22Rv1 (cell line): ENCODE results near the gene PDE4B.

Experiments used
- H3K27ac ChIP-seq: fragments of 450-650 bp; 2 replicates; pipeline ENCODE4 v1.5.1; 2017
- CTCF ChIP-seq: fragments of 450-650 bp; IDR thresholded peaks from 2 replicates; pipeline ENCODE4 v1.5.1; 2017; ENCODE audit warnings: mild to moderate bottlenecking
- ZFX ChIP-seq: fragments of 450-650 bp; IDR thresholded peaks from 2 replicates; pipeline ENCODE4 v1.6.1; 2017; ENCODE audit warnings: antibody characterized with exemption, borderline replicate concordance

Gene PDE4B

GRCh38 chr1:66309006-66309741 lies 516.5 kb downstream of the PDE4B start:
- H3K27ac ChIP-seq = no peak overlapping the region
- TF ChIP-seq CTCF (no peak), ZFX (no peak)

- TF ChIP-seq ZFX = no peak
- no peak for TF ChIP-seq CTCF
Observed at GRCh38 chr1:66311092-66311491, 518.4 kb downstream of the PDE4B start.

GRCh38 chr1:66311628-66312027 lies 518.9 kb downstream of the PDE4B start:
- TF ChIP-seq CTCF (no peak), ZFX (no peak)
- H3K27ac ChIP-seq = no peak overlapping the region

More at GRCh38 chr1:66311092-66311491, 518.4 kb downstream of the PDE4B start:
- no peak overlapping the region for H3K27ac ChIP-seq

GRCh38 chr1:66312271-66312990 lies 519.7 kb downstream of the PDE4B start:
- H3K27ac ChIP-seq = no peak overlapping the region
- TF ChIP-seq CTCF (no peak), ZFX (no peak)

- no peak overlapping the region for H3K27ac ChIP-seq
- TF ChIP-seq CTCF (no peak), ZFX (no peak)
Observed at GRCh38 chr1:66313429-66313828, 520.7 kb downstream of the PDE4B start.

GRCh38 chr1:66315671-66316070 lies 523.0 kb downstream of the PDE4B start:
- peak overlapping the region; percentile 75 for H3K27ac ChIP-seq
- TF ChIP-seq ZFX (no peak), CTCF (no peak)
